ENCODE results near the gene MRPL14.
A peak's percentile ranks its signal among the peaks of the same experiment; 100 is the strongest.

Gene MRPL14

GRCh38 chr6:44117397-44118128 is 9.7 kb downstream of the MRPL14 start:
- H3K9me3 ChIP-seq (ENCODE audit: severe bottlenecking), result no peaks in the 10 kb centered on the region
- no peak overlapping the region for H3K4me3 ChIP-seq (ENCODE audit: low read depth, low read length)
- TF ChIP-seq CTCF (IDR thresholded peaks at IDR 0.05; ENCODE audit: low read depth, low read length), result no peak
- no peak overlapping the region for H3K27ac ChIP-seq
- no peaks in the 10 kb centered on the region for H3K27me3 ChIP-seq (ENCODE audit: insufficient read depth, low read depth, severe bottlenecking)
- no peak for DNase-seq
- peaks cover 75% of the 10 kb centered on the region for H3K36me3 ChIP-seq

DNA sequence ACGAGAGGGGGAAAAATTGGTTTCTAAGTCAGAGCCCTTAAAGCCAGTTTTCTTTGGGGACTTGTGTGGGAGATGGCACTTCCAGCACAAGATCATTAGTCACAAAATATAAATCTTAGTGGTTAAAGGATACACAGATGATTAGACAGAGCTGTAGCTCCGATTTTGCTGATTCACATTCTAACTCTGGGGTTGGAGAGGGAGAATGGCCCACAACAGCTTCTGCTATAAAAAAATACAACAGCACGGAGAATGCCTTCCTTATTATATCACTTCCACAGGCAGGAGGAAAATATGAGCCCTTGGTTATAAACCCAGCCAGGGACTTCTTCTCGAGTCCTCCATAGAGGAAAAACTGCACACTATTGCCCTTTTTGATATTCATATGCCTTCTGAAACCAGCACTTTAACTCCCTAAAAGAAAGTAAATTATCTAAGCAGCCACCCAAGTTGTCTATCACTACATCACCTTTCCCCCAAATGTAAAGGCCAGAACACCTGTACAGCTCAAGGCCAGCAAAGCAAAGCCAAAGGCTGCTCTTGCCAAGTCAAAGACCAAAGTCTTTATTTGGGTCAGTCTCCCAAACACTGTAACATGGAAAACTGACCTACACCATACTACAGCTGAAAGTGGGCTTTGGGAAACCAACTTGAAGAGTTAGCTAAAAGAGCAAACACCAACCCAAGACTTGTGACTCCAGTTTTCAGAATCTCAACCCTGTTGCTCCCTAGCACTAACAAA is 10.4 kb downstream of the MRPL14 start:
- DNase-seq, result no peak
- Histone ChIP-seq H3K27ac (no peak overlapping the region), H3K36me3 (peaks cover 83% of the 10 kb centered on the region)

GRCh38 chr6:44115866-44116265 is 11.4 kb downstream of the MRPL14 start:
- no peak for TF ChIP-seq CTCF (IDR thresholded peaks at IDR 0.05; ENCODE audit: low read depth, low read length)
- Histone ChIP-seq H3K27me3 (ENCODE audit: insufficient read depth, low read depth, severe bottlenecking) (no peaks in the 10 kb centered on the region), H3K36me3 (peaks cover 90% of the 10 kb centered on the region), H3K4me3 (ENCODE audit: low read depth, low read length) (no peak overlapping the region), H3K27ac (no peak overlapping the region), H3K9me3 (ENCODE audit: severe bottlenecking) (no peaks in the 10 kb centered on the region)
- no peak for DNase-seq

More for the DNA sequence above, 10.4 kb downstream of the MRPL14 start:
- Histone ChIP-seq H3K4me3 (ENCODE audit: low read depth, low read length) (no peak overlapping the region), H3K27me3 (ENCODE audit: insufficient read depth, low read depth, severe bottlenecking) (no peaks in the 10 kb centered on the region), H3K9me3 (ENCODE audit: severe bottlenecking) (no peaks in the 10 kb centered on the region)
- no peak for TF ChIP-seq CTCF (IDR thresholded peaks at IDR 0.05; ENCODE audit: low read depth, low read length)

DNA sequence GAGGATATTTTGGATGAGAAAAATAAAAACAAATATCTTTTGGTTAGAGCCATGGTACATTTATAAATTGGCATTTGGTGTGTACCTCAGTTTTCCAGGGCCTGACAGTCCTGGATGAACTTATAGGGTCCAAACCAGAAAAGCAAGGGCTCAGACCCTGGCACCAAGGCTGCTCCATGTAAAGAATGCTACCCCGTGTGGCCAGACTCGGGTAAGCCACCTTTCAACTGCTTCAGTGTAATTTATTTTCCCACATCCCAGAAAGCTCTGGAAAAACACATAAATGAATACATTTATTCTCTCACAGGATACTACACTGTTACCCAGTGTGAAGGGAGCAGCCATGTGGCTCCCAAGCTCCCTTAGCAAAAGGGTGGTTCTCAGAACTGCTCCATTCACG is 13.8 kb downstream of the MRPL14 start:
- no peak for DNase-seq
- peak; percentile 58 for TF ChIP-seq CTCF (IDR thresholded peaks at IDR 0.05; ENCODE audit: low read depth, low read length)
- H3K36me3 ChIP-seq, result peaks cover 95% of the 10 kb centered on the region
- H3K27me3 ChIP-seq (ENCODE audit: insufficient read depth, low read depth, severe bottlenecking), result no peaks in the 10 kb centered on the region
- no peaks in the 10 kb centered on the region for H3K9me3 ChIP-seq (ENCODE audit: severe bottlenecking)
- no peak overlapping the region for H3K27ac ChIP-seq
- H3K4me3 ChIP-seq (ENCODE audit: low read depth, low read length), result no peak overlapping the region

DNA sequence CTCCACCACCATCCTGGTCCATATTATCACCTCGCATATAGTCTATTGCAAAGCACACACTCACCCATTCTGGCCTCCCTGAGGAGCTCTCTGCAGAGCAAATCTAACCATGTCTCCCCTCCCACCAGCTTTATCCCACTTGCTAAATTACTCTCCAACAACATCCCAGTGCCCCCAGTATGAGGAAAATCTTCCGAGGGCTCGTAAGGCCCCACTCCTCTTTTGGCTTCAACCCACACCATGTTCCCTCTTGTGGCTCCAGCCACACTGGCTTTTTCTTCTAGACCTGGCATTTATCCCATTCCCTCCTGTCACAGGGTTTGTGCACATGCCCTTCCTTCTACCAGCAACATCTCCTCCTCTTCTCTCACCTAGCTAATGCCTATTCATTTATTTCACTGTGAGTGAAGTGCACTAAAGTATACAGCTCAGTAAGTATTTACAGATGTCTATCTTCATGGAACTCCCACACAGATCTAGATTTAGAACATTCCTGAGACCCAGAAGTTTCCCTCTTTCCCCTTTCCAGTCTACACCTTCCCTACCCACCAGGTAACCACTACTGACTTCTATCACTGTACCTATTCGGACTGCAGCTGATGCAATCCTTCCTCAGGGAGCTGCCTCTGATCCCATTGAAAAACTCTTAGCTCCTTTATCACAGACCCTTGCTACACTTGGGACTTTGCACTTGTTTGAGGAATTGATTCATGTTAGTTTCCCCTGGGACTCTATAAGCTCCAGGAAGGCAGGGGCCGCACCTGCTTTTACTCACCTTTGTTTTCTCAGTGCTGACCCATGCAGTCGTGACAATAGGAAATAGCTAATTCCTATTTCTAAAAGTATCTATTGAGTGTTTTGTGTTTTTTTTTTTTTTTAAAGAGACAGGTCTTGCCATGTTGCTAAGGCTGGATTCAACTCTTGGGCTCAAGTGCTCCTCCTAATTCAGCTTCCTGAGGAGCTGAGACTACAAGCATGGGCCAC is 15.5 kb downstream of the MRPL14 start:
- peaks cover 99% of the 10 kb centered on the region for H3K36me3 ChIP-seq
- DNase-seq, result no peak

More for the DNA sequence above, 15.5 kb downstream of the MRPL14 start:
- no peak overlapping the region for H3K27ac ChIP-seq
- no peaks in the 10 kb centered on the region for H3K27me3 ChIP-seq (ENCODE audit: insufficient read depth, low read depth, severe bottlenecking)
- no peaks in the 10 kb centered on the region for H3K9me3 ChIP-seq (ENCODE audit: severe bottlenecking)
- no peak for TF ChIP-seq CTCF (IDR thresholded peaks at IDR 0.05; ENCODE audit: low read depth, low read length)
- no peak overlapping the region for H3K4me3 ChIP-seq (ENCODE audit: low read depth, low read length)

Measured in WERI-Rb-1 (cell line).